ENCODE measurements around the gene MYL9.

DNA sequence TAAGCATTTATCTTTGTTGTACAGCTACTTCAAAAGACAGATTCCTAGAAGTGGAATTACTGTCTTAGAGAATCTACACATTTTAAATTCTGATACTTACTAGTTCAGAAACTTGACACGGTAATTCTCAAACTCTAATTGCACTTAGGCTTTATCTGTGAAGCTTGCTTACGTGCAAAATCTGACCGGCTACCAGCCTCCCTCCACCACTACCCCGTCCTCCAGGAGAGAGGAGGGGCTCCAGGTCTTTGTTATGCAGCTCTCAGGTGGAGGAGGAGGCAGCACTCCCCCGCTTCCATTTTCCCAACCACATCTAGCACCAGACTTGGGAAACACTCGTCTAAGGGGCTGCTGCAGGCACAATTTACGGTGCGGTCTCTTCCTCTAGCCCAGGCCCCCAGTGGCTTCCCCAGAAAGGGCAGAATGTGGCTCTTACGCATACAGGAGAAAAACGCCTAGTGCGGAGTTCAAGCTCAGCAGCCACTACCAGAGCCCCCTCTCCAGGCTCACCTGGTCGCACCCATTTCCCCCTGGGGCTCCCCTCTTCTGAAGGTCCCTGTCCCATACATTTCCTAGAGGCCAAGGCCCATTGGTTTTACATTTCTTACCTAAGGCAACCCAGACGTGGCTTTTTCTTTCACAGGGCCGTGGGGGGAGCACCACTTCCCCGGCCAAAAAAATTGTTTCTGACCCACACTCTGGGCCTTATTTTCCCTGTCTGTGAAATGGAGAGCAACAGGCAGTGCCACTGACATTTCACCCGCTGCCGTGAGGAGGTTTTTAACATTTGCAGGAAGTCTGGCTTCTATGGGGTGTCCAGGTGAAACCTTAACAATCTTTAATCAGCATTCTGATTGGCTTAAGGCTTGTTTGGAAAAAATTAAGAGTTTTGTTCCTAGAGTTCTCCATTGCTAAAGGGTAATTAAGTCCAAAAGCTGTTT lies 30.5 kb downstream of the MYL9 start:
- TF ChIP-seq, protein P1, sequence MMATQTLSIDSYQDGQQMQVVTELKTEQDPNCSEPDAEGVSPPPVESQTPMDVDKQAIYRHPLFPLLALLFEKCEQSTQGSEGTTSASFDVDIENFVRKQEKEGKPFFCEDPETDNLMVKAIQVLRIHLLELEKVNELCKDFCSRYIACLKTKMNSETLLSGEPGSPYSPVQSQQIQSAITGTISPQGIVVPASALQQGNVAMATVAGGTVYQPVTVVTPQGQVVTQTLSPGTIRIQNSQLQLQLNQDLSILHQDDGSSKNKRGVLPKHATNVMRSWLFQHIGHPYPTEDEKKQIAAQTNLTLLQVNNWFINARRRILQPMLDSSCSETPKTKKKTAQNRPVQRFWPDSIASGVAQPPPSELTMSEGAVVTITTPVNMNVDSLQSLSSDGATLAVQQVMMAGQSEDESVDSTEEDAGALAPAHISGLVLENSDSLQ (IDR thresholded peaks at IDR 0.05), result no peak
- TF ChIP-seq BRCA1 (IDR thresholded peaks at IDR 0.05; ENCODE audit: low read depth, low read length) (no peak), GABPA (IDR thresholded peaks at IDR 0.05; ENCODE audit: low read depth) (no peak), TAF1 (IDR thresholded peaks at IDR 0.05; ENCODE audit: borderline replicate concordance, low read depth, low read length) (no peak)
- TF ChIP-seq, protein P2, sequence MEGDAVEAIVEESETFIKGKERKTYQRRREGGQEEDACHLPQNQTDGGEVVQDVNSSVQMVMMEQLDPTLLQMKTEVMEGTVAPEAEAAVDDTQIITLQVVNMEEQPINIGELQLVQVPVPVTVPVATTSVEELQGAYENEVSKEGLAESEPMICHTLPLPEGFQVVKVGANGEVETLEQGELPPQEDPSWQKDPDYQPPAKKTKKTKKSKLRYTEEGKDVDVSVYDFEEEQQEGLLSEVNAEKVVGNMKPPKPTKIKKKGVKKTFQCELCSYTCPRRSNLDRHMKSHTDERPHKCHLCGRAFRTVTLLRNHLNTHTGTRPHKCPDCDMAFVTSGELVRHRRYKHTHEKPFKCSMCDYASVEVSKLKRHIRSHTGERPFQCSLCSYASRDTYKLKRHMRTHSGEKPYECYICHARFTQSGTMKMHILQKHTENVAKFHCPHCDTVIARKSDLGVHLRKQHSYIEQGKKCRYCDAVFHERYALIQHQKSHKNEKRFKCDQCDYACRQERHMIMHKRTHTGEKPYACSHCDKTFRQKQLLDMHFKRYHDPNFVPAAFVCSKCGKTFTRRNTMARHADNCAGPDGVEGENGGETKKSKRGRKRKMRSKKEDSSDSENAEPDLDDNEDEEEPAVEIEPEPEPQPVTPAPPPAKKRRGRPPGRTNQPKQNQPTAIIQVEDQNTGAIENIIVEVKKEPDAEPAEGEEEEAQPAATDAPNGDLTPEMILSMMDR (IDR thresholded peaks at IDR 0.05 in 2 of 3, conservative IDR thresholded peaks at IDR 0.05 in 1 of 3; ENCODE audit: control insufficient read depth in 2 of 3, extremely low read depth in 1 of 3, insufficient read depth in 1 of 3, low read depth in 3 of 3, low read length in 3 of 3), result no peak

Measured in GM12878 (cell line).